ENCODE data around the gene SCAF11.

Gene SCAF11

DNA sequence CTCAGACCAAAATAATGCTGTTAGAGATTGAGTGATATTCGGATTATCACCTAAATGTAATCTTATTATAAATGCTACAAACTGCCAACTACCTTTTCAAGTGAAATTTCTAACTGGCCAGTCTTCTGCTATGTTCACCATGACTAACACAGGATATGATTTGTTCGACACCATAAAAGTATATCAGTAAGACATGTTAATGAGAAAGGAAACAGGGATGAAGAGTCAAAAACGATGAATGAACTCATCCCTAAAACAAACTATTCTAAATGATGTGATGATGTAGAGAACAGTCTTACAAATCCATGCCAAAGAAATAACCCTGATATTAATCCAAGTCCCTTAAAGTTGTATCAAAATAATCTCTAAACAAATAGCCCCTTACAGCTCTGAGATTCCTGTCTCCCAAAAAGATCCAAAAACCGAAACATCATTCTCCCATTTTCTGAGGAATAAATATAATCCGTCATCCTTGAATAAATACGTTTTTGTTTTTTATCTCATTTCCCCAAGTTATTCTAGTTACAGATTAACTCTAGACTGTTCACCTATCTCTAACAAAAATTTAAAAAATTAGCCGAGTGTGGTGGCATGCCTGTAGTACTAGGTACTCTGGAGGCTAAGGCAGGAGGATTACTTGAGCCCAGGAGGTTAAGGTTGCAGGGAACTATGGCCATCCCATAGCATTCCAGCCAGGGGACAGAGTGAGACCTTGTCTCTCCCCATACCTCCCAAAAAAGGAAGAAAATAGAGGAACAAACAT is 9.1 kb downstream of the SCAF11 start:
- no peak for DNase-seq (ENCODE audit: low spot score)

GRCh38 chr12:45980540-45980939 is 9.8 kb downstream of the SCAF11 start:
- no peak for DNase-seq (ENCODE audit: low spot score)

GRCh38 chr12:45978108-45978507 is 12.3 kb downstream of the SCAF11 start:
- no peak for DNase-seq (ENCODE audit: low spot score)

DNA sequence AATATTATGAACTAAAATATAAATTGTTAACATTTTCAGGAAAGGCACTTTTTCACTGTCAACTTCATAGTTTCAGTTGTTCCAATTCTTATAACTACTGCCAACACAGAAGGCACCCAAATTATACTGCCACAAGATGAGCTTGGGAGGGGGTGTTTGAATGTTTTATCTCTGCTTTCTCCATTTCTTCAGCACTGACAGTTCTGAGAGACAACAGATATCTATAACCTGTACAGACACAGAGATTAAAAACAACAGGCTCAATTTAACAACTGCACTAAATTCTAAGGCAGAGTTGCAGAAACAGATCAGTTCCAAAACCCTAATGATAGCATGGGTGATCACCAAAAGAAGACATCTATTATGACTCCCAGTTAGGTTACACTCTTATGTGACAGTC is 12.8 kb downstream of the SCAF11 start:
- no peak for DNase-seq (ENCODE audit: low spot score)

GRCh38 chr12:45975506-45975905 is 14.9 kb downstream of the SCAF11 start:
- no peak for DNase-seq (ENCODE audit: low spot score)

DNA sequence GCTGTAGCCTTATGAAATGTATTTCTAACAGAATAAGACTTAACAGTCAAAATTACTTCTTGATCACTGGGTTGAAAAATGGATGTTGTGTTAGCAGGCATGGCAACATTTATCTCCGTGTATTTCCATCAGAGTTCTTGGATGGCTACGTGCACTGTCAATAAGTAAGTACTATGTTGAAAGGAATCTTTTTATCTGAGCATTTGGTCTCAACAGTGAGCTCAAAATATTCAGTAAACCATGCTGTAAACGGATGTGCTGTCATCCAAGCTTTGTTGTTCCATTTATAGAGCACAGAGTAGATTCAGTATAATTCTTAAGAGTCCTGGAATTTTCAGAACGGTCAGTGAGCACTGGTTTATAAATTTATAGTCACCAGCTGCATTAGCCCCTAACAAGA is 15.5 kb downstream of the SCAF11 start:
- no peak for DNase-seq (ENCODE audit: low spot score)

DNA sequence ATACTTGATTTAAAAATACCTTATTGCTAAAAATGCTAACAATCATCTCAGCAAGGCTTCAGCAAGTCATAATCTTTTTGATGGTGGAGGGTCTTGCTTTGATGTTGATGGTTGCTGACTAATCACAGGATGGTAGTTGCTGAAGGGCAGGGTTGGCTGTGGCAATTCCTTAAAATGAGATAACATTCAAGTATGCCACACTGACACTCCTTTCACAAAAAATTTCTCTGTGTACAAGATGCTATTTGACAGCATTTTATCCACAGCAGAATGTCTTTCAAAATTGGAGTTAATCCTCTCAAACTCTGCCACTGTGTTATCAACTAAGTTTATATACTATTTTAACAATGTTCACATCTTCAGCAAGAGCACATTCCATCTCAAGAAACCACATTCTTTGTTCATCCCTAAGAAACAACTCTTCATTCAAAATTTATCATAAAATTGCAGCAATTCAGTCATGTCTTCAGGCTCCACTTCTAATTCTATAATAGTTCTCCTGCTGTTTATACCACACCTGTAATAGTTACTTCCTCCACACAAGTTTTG is 16.1 kb downstream of the SCAF11 start:
- DNase-seq (ENCODE audit: low spot score) = no peak

- DNase-seq (ENCODE audit: low spot score) = no peak
Measured at GRCh38 chr12:45973526-45973925, 16.8 kb downstream of the SCAF11 start.

- DNase-seq (ENCODE audit: low spot score) = no peak
Measured at GRCh38 chr12:45970391-45970790, 20.0 kb downstream of the SCAF11 start.

GRCh38 chr12:45969084-45969483 is 21.3 kb downstream of the SCAF11 start:
- peak; percentile 32 for DNase-seq (ENCODE audit: low spot score)

- DNase-seq (ENCODE audit: low spot score) = peak; percentile 84
Measured at GRCh38 chr12:45966486-45966885, 23.9 kb downstream of the SCAF11 start.

DNA sequence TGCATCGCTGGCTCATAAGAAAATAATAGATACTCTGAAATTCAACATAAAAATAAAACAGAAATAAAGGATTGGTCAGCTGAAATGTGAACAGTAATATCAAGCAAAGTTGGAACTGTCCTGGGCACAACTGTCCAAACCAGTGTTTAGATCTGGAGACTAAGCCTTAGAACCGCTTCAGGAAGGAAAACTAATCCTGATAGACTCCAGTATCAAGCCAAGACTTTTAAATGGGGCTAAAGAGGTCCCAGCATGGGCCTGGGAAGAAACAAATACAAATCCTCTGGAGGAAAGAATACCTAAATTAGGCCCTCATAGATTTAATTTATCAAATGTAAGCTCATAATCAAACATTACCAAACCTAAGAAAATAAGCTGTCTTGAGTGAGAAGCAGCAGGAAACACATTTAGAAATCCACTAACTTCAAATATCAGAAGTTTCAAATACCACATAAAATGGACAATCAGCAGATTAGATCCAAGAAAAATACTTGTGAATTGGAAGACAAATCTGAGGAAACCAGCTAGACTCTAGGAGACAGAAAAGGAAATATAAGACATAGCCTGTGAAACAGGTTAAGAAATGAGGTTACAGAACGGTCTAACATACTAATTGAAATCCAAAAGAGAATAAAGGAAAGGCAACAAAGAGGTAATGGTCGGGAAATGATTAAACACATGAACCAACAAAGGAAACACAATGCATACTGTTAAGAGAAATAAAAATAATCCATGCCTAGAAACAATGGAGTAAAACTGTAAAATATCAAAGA is 27.6 kb downstream of the SCAF11 start:
- DNase-seq (ENCODE audit: low spot score) = no peak

DNA sequence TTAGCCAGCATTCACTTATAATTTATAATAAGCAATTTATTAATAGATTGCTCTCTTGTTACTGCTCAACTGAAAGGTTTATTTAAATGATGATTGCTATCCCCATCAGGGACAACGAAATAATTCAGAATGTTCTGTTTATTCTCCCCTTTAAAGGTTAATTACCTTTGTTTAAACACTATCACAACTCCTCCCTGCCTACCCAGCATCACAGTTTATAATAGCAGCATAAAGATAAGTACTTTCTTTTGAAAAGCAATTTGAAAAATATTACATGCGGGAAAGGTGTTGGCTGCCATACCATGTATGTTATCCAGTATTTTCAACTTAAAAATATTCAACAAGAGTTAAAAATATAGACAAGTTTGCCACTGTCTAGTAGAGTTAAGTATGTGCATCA is 30.6 kb downstream of the SCAF11 start:
- DNase-seq (ENCODE audit: low spot score) = no peak

DNA sequence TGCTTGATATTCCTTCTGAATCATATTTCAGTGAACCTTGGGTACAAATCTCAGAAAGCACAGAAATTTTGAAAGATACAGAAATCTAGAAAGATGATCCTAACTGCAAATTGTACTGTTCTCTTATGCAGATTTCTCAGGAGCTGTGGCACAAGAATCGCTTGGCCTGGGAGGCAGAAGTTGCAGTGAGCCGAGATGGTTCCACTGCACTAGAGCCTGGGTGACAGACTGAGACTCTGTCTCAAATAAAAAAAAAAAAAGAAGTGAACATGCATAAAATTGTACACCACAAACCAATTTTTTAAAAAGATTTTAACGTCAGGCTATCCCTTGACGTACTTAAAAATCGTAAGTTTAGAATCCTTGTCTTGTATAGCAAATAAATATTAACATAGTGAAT is 31.3 kb downstream of the SCAF11 start:
- DNase-seq (ENCODE audit: low spot score) = no peak

DNA sequence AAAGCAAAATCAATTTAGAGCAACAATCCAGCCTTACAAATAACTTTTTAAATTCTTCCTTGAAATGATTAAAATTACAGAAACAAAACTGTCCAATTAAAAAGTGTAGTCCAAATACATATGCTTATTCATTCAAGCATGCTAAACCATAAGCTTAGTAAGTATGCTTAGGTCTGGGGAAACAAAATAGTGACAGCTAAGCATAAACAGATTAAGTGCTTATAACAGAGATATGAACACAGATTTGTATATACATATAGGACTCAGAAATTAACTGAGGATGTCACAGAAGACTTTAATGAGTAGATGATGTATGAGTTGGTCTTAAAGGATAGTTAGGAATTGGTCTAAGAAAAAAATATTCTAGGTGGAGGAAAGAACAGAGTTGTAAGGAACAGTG is 41.8 kb downstream of the SCAF11 start:
- DNase-seq (ENCODE audit: low spot score) = no peak

GRCh38 chr12:45946435-45946834 is 43.9 kb downstream of the SCAF11 start:
- no peak for DNase-seq (ENCODE audit: low spot score)

DNA sequence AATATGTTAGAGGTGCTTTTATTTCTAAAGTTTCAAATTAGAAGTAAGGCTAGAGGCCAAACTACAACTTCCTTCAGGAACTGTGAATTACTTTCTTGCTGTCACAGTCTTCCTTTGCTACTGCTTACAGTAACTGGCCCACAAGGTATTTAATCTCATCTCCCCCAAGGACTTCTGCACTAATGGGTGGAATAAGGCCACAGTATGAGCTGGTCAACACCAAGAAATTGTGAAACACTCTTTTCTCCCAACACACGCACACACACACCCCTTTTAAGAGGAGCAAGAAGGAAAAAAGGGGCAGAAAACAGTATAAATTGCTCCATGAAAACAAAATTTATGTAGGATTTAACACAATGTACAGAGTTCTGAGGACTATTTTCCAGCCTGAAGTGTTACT is 45.6 kb downstream of the SCAF11 start:
- DNase-seq (ENCODE audit: low spot score) = no peak

DNA sequence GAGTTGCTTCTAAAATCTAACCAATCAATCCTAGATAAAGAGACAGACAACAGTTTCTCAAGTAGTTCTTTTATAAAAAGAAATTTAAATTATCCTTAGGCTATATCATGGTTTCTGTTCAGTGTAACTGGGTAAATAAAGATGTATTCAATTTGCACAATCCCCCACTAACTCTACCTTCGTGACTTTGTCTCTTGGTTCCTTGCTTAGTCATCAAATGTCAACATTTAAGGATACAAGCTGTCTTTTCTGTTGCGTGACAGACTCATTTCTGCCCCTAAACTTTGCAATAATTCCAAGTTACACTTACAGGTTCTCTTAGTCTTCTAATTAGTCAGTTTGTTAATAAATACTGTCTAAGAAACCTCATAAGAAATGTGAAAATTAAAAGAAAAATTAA is 50.6 kb downstream of the SCAF11 start:
- no peak for DNase-seq (ENCODE audit: low spot score)

DNA sequence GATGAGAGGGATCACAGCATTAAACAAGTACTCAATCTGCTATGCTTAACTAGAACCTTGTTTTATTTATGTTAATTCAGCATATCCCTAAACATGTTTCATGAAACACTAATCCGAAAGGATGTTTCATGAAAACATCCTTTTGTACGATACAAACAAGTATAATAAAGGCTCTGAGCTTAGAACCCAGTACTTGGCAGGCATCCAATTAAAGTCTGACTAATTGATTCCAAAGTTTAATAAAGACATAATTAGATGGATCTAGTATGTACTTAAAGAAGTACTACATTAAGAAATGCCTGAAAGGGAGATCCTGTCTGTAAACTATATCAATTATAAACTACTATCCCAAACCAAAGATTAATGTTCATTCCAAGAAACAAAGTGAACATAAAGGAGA is 51.8 kb downstream of the SCAF11 start:
- DNase-seq (ENCODE audit: low spot score) = no peak

DNA sequence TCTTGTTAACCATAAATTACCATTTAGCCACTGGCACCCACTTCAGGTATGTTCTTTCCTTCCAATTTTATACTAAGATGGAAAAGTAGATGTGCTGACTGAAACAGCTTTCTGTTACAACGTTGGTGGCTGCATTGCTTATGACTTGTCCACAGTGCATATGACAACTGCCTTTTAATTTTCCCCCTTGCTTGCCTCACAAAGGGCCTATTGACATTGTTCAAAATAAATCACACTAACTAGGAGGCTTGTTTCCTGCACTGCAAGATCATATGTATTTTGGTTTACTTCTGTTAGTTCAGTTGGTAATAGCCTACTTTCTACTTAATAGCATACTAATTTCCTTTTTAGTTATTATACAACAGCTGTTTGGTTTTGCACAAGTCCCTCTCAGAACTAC is 55.4 kb downstream of the SCAF11 start:
- DNase-seq (ENCODE audit: low spot score) = no peak

- DNase-seq (ENCODE audit: low spot score) = no peak
Measured at GRCh38 chr12:45933504-45933903, 56.9 kb downstream of the SCAF11 start.

DNA sequence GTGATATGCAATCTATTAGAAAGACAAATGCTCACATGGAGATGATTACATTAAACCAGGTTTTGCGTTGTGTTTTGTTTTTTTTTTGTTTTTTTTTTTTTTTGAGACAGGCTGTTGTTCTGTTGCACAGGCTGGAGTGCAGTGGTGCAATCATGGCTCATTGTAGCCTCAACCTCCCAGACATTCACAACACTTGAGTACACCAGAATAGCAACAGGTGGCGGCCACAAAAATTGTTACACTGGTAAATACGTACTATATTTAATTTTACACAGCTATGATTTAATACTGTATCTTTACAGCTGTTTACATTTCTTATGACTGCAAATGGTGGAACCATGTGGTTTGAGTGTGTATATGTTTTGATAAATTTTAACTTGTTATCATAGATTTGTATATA is 60.0 kb downstream of the SCAF11 start:
- no peak for DNase-seq (ENCODE audit: low spot score)

GRCh38 chr12:45928309-45928708 is 62.1 kb downstream of the SCAF11 start:
- no peak for DNase-seq (ENCODE audit: low spot score)
